KMS-11 (cell line): ENCODE data around the gene EPHA3.

Experiments used
- H2AFZ ChIP-seq: fragments of 200-600 bp; sonication (generic); 2 replicates; pipeline ENCODE4 v1.6.1; 2016; ENCODE audit warnings: antibody characterized with exemption, mixed run types, low read depth
- H3K27ac ChIP-seq: fragments of 200-600 bp; sonication (generic); 2 replicates; pipeline ENCODE4 v1.6.1; 2016; ENCODE audit warnings: mild to moderate bottlenecking, mixed run types
- H3K27me3 ChIP-seq: fragments of 200-600 bp; sonication (generic); 2 replicates; pipeline ENCODE4 v1.6.1; 2017; ENCODE audit warnings: mild to moderate bottlenecking, low read depth, mixed run types, moderate library complexity; ENCODE audit not compliant: insufficient read depth
- H3K36me3 ChIP-seq: fragments of 200-600 bp; sonication (generic); 2 replicates; pipeline ENCODE4 v1.6.1; 2017; ENCODE audit warnings: mild to moderate bottlenecking, mixed run types; ENCODE audit not compliant: insufficient read depth
- H3K4me1 ChIP-seq: fragments of 200-600 bp; sonication (generic); 2 replicates; pipeline ENCODE4 v1.6.1; 2016; ENCODE audit warnings: mild to moderate bottlenecking, low read depth, mixed run types; ENCODE audit not compliant: poor library complexity, severe bottlenecking
- H3K4me2 ChIP-seq: fragments of 200-600 bp; sonication (generic); 2 replicates; pipeline ENCODE4 v1.7.0; 2016; ENCODE audit warnings: mild to moderate bottlenecking, mixed run types
- H3K4me3 ChIP-seq: fragments of 200-600 bp; sonication (generic); IDR thresholded peaks from 2 replicates; pipeline ENCODE4 v1.6.1; 2017; ENCODE audit warnings: low read depth, low read length, mixed read lengths; ENCODE audit not compliant: insufficient read depth
- H3K79me2 ChIP-seq: fragments of 200-600 bp; sonication (generic); 2 replicates; pipeline ENCODE4 v1.6.1; 2016; ENCODE audit warnings: low read depth, mixed run types; ENCODE audit not compliant: insufficient read depth
- H3K9ac ChIP-seq: fragments of 200-600 bp; sonication (generic); 2 replicates; pipeline ENCODE4 v1.6.1; 2016; ENCODE audit warnings: mild to moderate bottlenecking, mixed run types
- H4K20me1 ChIP-seq: fragments of 200-600 bp; sonication (generic); 2 replicates; pipeline ENCODE4 v1.6.1; 2016; ENCODE audit warnings: mild to moderate bottlenecking, mixed run types; ENCODE audit not compliant: insufficient read depth
- TF ChIP-seq, protein P1 (sequence below): fragments of 200-600 bp; sonication (generic); conservative IDR thresholded peaks from 2 replicates; pipeline ENCODE4 v1.6.1; 2017; ENCODE audit warnings: low read depth, mild to moderate bottlenecking, antibody characterized with exemption, low read length, moderate library complexity, mixed read lengths

Gene EPHA3

DNA sequence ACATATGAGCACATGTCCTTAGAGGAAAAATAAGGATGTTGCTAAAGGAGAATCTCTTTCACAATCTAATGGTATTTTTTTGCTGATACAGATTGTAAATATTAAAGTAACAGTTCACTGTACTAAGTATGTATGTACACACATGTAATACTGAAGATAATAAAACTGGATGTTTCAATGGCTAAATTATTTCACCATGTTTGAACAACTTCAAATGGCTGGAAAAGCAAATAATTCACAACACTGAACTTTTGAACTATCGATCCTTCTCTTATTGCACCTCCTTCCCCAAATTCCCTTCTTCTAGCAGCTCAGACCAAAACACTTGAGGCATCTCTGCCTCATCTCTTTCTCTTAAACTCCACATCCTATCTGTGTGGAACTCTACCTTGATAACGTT is 149.5 kb downstream of the EPHA3 start:
- Histone ChIP-seq H3K4me2 (no peak overlapping the region), H3K27me3 (no peaks in the 10 kb centered on the region), H4K20me1 (no peaks in the 10 kb centered on the region), H3K27ac (no peak overlapping the region), H2AFZ (no peak overlapping the region), H3K4me1 (no peaks in the 10 kb centered on the region), H3K36me3 (no peaks in the 10 kb centered on the region), H3K79me2 (no peaks in the 10 kb centered on the region), H3K9ac (no peak overlapping the region), H3K4me3 (no peak overlapping the region)
- TF ChIP-seq, protein P1, sequence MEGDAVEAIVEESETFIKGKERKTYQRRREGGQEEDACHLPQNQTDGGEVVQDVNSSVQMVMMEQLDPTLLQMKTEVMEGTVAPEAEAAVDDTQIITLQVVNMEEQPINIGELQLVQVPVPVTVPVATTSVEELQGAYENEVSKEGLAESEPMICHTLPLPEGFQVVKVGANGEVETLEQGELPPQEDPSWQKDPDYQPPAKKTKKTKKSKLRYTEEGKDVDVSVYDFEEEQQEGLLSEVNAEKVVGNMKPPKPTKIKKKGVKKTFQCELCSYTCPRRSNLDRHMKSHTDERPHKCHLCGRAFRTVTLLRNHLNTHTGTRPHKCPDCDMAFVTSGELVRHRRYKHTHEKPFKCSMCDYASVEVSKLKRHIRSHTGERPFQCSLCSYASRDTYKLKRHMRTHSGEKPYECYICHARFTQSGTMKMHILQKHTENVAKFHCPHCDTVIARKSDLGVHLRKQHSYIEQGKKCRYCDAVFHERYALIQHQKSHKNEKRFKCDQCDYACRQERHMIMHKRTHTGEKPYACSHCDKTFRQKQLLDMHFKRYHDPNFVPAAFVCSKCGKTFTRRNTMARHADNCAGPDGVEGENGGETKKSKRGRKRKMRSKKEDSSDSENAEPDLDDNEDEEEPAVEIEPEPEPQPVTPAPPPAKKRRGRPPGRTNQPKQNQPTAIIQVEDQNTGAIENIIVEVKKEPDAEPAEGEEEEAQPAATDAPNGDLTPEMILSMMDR = no peak

DNA sequence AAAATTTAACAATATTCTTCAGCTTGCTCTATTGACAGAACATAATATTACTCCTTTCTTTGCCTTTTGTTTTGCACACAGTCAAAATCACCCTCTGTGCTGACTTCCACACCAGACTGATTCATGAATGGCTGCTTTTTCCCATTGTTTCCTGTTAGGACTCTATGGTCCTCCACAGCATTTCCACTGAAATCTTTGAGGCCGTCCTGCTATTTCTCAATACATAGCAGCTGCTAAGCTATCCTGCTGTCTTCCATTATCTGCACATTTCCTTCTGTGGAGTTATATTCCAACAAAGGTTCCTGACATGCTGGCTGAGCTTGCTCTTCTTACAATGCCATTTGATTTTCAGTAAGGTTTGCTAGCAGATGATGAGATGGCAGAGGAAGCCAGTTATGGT is 153.3 kb downstream of the EPHA3 start:
- H3K27me3 ChIP-seq = no peaks in the 10 kb centered on the region
- H4K20me1 ChIP-seq = no peaks in the 10 kb centered on the region
- H3K4me1 ChIP-seq = no peaks in the 10 kb centered on the region
- H3K4me3 ChIP-seq = no peak overlapping the region
- TF ChIP-seq, protein P1 = no peak
- no peak overlapping the region for H3K9ac ChIP-seq
- H3K79me2 ChIP-seq = no peaks in the 10 kb centered on the region
- H3K4me2 ChIP-seq = no peak overlapping the region
- H3K36me3 ChIP-seq = no peaks in the 10 kb centered on the region
- no peak overlapping the region for H3K27ac ChIP-seq
- H2AFZ ChIP-seq = no peak overlapping the region

DNA sequence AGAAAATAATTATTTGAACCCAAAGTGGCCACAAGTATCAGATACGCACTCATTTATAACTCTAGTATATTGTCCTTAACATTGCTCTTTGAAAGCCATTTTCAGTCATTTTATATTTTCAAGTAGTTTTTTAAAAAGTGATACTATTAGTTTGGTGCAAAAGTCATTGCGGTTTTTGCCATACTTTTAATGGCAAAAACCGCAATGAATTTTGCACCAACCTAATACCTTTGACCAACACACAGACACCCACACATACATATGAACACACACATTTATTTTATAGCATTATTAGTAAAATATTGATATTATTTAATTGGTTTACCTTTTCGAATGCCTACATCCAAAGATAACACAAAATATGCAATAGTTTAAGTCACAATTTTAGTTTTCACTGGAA is 154.3 kb downstream of the EPHA3 start:
- Histone ChIP-seq H3K9ac (no peak overlapping the region), H3K4me3 (no peak overlapping the region), H3K27ac (no peak overlapping the region), H3K27me3 (no peaks in the 10 kb centered on the region), H3K79me2 (no peaks in the 10 kb centered on the region), H3K36me3 (no peaks in the 10 kb centered on the region), H2AFZ (no peak overlapping the region), H3K4me1 (peaks cover 2% of the 10 kb centered on the region), H4K20me1 (no peaks in the 10 kb centered on the region), H3K4me2 (no peak overlapping the region)
- TF ChIP-seq, protein P1 = no peak

DNA sequence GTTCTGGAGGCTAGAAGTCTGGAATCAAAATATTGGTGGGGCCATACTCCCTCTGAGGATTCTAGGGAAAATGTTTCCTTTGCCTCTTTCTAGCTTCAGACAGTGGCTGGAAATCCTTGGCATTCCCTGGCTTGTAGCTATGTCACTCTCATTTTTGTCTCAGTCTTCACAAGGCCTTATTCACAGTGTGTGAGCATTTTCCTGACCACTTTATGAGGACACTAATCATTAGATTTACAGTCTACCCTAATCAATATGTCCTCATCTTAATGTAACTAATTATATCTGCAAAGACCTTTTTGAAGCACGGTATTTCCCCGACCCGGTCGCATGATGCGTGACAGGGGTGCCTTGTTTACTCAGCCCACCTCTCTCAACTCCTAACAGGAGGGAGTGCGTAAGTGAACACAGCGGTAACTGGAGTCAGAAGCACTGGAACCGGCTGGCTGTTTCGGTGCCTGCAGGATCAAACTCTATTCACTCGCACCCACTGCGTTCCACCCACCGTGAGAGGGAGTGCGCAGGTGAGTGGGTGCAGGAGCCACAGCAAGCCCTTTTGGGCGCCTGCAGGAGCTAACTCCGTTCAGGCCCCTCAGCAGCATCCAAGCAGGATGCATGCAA is 155.0 kb downstream of the EPHA3 start:
- Histone ChIP-seq H3K4me2 (no peak overlapping the region), H4K20me1 (no peaks in the 10 kb centered on the region), H3K27ac (no peak overlapping the region), H3K4me1 (peaks cover 2% of the 10 kb centered on the region), H3K36me3 (no peaks in the 10 kb centered on the region), H2AFZ (no peak overlapping the region), H3K27me3 (no peaks in the 10 kb centered on the region), H3K9ac (no peak overlapping the region), H3K4me3 (no peak overlapping the region), H3K79me2 (no peaks in the 10 kb centered on the region)
- TF ChIP-seq, protein P1 = no peak
